ENCODE measurements around the gene RIMOC1. TPM values are rescaled to one million over a fixed set of nuclear protein-coding genes. Genes with fewer than 3 reads are reported as not detected.

The RIMOC1 gene
- polyA plus RNA-seq, 1 donor (not counting 4 experiments of a cell fraction or from before 2014, with no cell fraction given), result 23.7 TPM

Other genes starting within 250 kb of the RIMOC1 start
- 16.8 to 34.0 TPM (median 21.5 TPM) in 3 replicates for gene OXCT1, start 33.9 kb upstream of the RIMOC1 start, polyA plus RNA-seq
- gene FBXO4, start 20.9 kb downstream of the RIMOC1 start, polyA plus RNA-seq, result 4.5 to 5.6 TPM (median 5.0 TPM) in 3 replicates

Measured in keratinocyte (primary cell).